Stimulated activated CD8-positive, alpha-beta memory T cell treated with anti-CD3 and anti-CD28 coated beads, Interleukin-4, amount 100 ng/mL, for 4 hours (primary cell): ENCODE results near the gene PANK4.
A peak's percentile ranks its signal among the peaks of the same experiment; 100 is the strongest.
"Not testable (repeated sequence)": the region's sequence is repeated elsewhere in the genome, so short reads cannot be mapped to it uniquely, and the experiment has no call there.

ENCODE experiments used
- DNase-seq, 2 donors: peaks; one replicate each; pipeline ENCODE4 v3.0.0-alpha.2; 2020; ENCODE audit warnings: low read depth in 2 of 2, low spot score in 1 of 2

Gene PANK4

GRCh38 chr1:2525920-2526823, at the start of gene PANK4:
PANK4 (minus strand) TSS chr1:2526596; CDS start chr1:2526587, 9 bp downstream.
- peak; percentile 68 to 80 for DNase-seq

- DNase-seq, result no peak
These were observed 48.0 kb upstream of the PANK4 start for GRCh38 chr1:2574350-2574749.

GRCh38 chr1:2573250-2573920, 47.0 kb upstream of the PANK4 start:
- DNase-seq, result no peak

- DNase-seq, result no peak
These were observed 45.0 kb upstream of the PANK4 start for GRCh38 chr1:2571348-2571747.

- DNase-seq, result no peak
These were observed 43.9 kb upstream of the PANK4 start for GRCh38 chr1:2570332-2570731.

GRCh38 chr1:2569703-2570102, 43.3 kb upstream of the PANK4 start:
- DNase-seq, result not testable (repeated sequence)

- no peak for DNase-seq
These were observed 42.7 kb upstream of the PANK4 start for GRCh38 chr1:2569060-2569459.

- not testable (repeated sequence) for DNase-seq
These were observed 41.9 kb upstream of the PANK4 start for GRCh38 chr1:2568187-2568816.

GRCh38 chr1:2567083-2567679, 40.8 kb upstream of the PANK4 start:
- DNase-seq, result no peak

- no peak for DNase-seq
These were observed 40.0 kb upstream of the PANK4 start for GRCh38 chr1:2566101-2567045.

GRCh38 chr1:2564815-2565374, 38.5 kb upstream of the PANK4 start:
- no peak for DNase-seq

GRCh38 chr1:2564006-2564814, 37.8 kb upstream of the PANK4 start:
- no peak for DNase-seq

GRCh38 chr1:2563205-2563604, 36.8 kb upstream of the PANK4 start:
- DNase-seq, result no peak

GRCh38 chr1:2561898-2562895, 35.8 kb upstream of the PANK4 start:
- DNase-seq, result no peak

GRCh38 chr1:2561446-2561845, 35.0 kb upstream of the PANK4 start:
- no peak for DNase-seq

- DNase-seq, result no peak
These were observed 34.1 kb upstream of the PANK4 start for GRCh38 chr1:2560299-2561073.
